ENCODE data around the gene CACNA1I.

The CACNA1I gene

DNA sequence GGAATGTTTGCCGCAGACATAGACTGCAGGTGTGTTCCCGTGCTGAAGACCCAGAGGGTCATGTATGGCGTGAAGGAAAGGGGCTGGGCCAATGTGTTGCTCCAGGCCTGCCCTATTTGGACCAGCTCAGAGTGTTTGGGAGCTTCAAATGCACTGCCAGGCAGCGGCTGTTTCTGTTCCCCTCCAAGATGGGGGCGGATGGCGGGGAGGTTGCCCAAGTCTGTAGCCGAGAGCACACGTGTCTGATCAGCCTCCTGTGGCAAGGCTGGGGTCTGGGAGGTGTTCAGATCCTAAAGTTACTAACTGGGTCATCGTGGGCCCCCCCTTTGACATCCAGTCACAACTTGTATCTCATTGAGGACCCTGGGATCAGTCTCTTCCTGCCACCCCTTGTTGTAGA is 45.5 kb downstream of the CACNA1I start:
- Histone ChIP-seq H2BK15ac (replicated peaks; ENCODE audit: low read depth) (no peak overlapping the region), H3K79me1 (ENCODE audit: low read length) (no peaks in the 10 kb centered on the region), H3K4ac (ENCODE audit: low read depth, low read length) (no peak overlapping the region), H2AK5ac (ENCODE audit: low read length) (no peak overlapping the region), H3K9ac (ENCODE audit: low read length) (no peak overlapping the region), H3K18ac (ENCODE audit: low read length) (no peak overlapping the region), H3K27me3 (ENCODE audit: insufficient read depth, low read length, poor library complexity) (no peaks in the 10 kb centered on the region), H3K79me2 (ENCODE audit: control insufficient read depth, insufficient read depth, low read length) (no peaks in the 10 kb centered on the region), H4K5ac (ENCODE audit: low read length) (no peak overlapping the region), H3K56ac (ENCODE audit: low read length) (no peak overlapping the region), H2BK120ac (ENCODE audit: low read depth, low read length) (no peak overlapping the region), H3K27ac (ENCODE audit: low read depth, low read length) (no peak overlapping the region), H4K8ac (ENCODE audit: low read depth, low read length) (no peak overlapping the region), H3K4me3 (ENCODE audit: low read length) (no peak overlapping the region), H3K4me1 (ENCODE audit: control insufficient read depth, low read depth, low read length) (no peaks in the 10 kb centered on the region), H3K36me3 (ENCODE audit: control insufficient read depth, insufficient read depth, low read length) (no peaks in the 10 kb centered on the region), H3K4me2 (ENCODE audit: low read length) (no peak overlapping the region), H3K23ac (ENCODE audit: low read length) (no peak overlapping the region), H2BK5ac (ENCODE audit: low read length) (no peak overlapping the region)
- DNase-seq, result no peak
- WGBS (ENCODE audit: extremely low coverage, insufficient coverage, low lambda C conversion rate), result no CpG with 5 or more reads among the region's 9 CpGs

DNA sequence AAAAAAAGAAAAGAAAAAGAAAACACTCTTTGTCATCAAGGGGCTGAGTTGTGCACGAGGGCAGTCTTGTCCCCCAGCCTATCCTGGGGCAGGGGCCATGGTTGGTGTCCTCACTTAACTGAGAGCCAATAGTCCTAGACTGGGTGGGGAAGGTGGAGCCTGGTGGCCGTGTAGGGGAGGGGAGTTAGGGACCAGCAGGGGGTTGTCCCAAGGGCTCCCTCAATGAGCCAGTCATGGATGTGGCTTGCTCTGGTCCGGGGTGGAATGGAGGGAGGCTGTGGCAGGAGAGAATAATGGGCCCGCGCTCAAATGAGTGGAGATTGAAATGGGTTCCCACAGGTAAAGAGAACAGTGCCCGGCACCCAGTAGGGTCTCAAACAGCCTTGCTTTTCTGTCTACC is 46.2 kb downstream of the CACNA1I start:
- Histone ChIP-seq H3K4me3 (ENCODE audit: low read length) (no peak overlapping the region), H3K79me1 (ENCODE audit: low read length) (no peaks in the 10 kb centered on the region), H3K18ac (ENCODE audit: low read length) (no peak overlapping the region), H3K79me2 (ENCODE audit: control insufficient read depth, insufficient read depth, low read length) (no peaks in the 10 kb centered on the region), H3K23ac (ENCODE audit: low read length) (no peak overlapping the region), H3K27me3 (ENCODE audit: insufficient read depth, low read length, poor library complexity) (no peaks in the 10 kb centered on the region), H3K4me2 (ENCODE audit: low read length) (no peak overlapping the region), H4K8ac (ENCODE audit: low read depth, low read length) (no peak overlapping the region), H2BK5ac (ENCODE audit: low read length) (no peak overlapping the region), H3K56ac (ENCODE audit: low read length) (no peak overlapping the region), H2AK5ac (ENCODE audit: low read length) (no peak overlapping the region), H3K27ac (ENCODE audit: low read depth, low read length) (no peak overlapping the region), H3K36me3 (ENCODE audit: control insufficient read depth, insufficient read depth, low read length) (no peaks in the 10 kb centered on the region), H3K9ac (ENCODE audit: low read length) (no peak overlapping the region), H2BK120ac (ENCODE audit: low read depth, low read length) (no peak overlapping the region), H4K5ac (ENCODE audit: low read length) (no peak overlapping the region), H3K4ac (ENCODE audit: low read depth, low read length) (no peak overlapping the region), H3K4me1 (ENCODE audit: control insufficient read depth, low read depth, low read length) (no peaks in the 10 kb centered on the region), H2BK15ac (replicated peaks; ENCODE audit: low read depth) (no peak overlapping the region)
- no peak for DNase-seq
- no CpG with 5 or more reads among the region's 6 CpGs for WGBS (ENCODE audit: extremely low coverage, insufficient coverage, low lambda C conversion rate)

DNA sequence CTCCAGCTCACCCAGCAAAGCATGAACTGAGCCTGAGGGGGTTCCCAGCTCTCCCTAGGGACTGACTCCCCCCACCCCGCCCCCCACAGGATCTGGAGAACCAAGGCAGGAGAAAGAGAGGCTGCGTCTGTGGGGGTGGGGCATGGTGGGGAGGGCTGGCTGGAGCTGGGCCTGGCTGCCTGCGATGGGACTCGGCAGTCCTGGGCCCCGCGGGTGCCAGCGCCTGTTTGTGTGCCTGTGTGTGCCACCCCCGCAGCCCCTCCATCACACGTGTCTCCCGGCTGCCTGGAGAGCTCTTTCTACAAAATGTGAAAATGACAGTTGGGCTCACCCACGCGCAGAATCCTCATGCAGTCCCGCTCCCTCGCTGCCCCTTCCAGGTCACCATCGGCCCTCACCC is 46.8 kb downstream of the CACNA1I start:
- no CpG with 5 or more reads among the region's 15 CpGs for WGBS (ENCODE audit: extremely low coverage, insufficient coverage, low lambda C conversion rate)
- H3K4me1 ChIP-seq (ENCODE audit: control insufficient read depth, low read depth, low read length), result no peaks in the 10 kb centered on the region
- no peak overlapping the region for H3K9ac ChIP-seq (ENCODE audit: low read length)
- no peaks in the 10 kb centered on the region for H3K79me2 ChIP-seq (ENCODE audit: control insufficient read depth, insufficient read depth, low read length)
- H3K36me3 ChIP-seq (ENCODE audit: control insufficient read depth, insufficient read depth, low read length), result no peaks in the 10 kb centered on the region
- no peak overlapping the region for H3K56ac ChIP-seq (ENCODE audit: low read length)
- no peak overlapping the region for H4K8ac ChIP-seq (ENCODE audit: low read depth, low read length)
- no peak overlapping the region for H3K4ac ChIP-seq (ENCODE audit: low read depth, low read length)
- no peak overlapping the region for H3K27ac ChIP-seq (ENCODE audit: low read depth, low read length)
- H3K23ac ChIP-seq (ENCODE audit: low read length), result no peak overlapping the region
- no peak overlapping the region for H2AK5ac ChIP-seq (ENCODE audit: low read length)
- H4K5ac ChIP-seq (ENCODE audit: low read length), result no peak overlapping the region
- H3K79me1 ChIP-seq (ENCODE audit: low read length), result no peaks in the 10 kb centered on the region
- no peak overlapping the region for H2BK15ac ChIP-seq (replicated peaks; ENCODE audit: low read depth)
- H3K4me3 ChIP-seq (ENCODE audit: low read length), result no peak overlapping the region
- DNase-seq, result no peak
- H3K18ac ChIP-seq (ENCODE audit: low read length), result no peak overlapping the region
- no peaks in the 10 kb centered on the region for H3K27me3 ChIP-seq (ENCODE audit: insufficient read depth, low read length, poor library complexity)
- H2BK5ac ChIP-seq (ENCODE audit: low read length), result no peak overlapping the region
- H3K4me2 ChIP-seq (ENCODE audit: low read length), result no peak overlapping the region
- no peak overlapping the region for H2BK120ac ChIP-seq (ENCODE audit: low read depth, low read length)

DNA sequence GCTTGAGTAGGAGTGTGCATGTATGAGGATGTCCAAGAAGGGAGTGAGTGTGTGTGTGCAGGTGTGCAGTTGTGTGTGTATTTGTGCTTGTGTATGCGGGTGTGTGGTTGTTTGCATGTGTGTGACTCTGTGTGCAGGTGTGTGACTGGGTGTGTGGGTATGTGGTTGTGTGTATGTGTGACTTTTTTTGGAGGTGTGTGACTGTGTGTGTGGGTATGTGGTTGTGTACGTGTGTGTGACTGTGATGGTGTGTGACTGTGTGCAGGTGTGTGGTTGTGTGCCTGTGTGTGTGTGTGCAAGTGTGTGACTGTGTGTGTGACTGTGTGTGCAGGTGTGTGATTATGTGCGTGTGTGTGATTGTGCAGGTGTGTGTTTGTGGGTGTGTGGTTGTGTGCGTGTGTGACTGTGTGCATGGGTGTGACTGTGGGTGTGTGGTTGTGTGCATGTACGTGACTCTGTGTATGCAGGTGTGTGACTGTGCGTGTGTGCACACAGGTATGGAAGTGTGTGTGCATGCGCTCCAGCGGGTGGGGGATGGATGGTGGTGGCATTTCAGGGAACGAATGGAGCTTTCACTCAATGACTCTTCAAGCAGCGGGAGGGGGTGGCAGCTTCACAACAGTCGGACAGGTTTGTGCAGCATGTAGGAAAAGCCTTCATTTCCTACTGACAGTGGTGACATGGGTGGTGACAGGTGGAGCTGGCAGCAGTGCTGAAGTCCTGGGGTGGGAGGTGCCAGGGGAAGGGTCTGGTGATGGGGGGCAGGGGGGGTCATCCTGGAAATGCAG is 47.6 kb downstream of the CACNA1I start:
- no peak overlapping the region for H2AK5ac ChIP-seq (ENCODE audit: low read length)
- no peak overlapping the region for H3K18ac ChIP-seq (ENCODE audit: low read length)
- no peak overlapping the region for H3K4ac ChIP-seq (ENCODE audit: low read depth, low read length)
- no peak overlapping the region for H3K9ac ChIP-seq (ENCODE audit: low read length)
- no peaks in the 10 kb centered on the region for H3K4me1 ChIP-seq (ENCODE audit: control insufficient read depth, low read depth, low read length)
- no peak overlapping the region for H2BK5ac ChIP-seq (ENCODE audit: low read length)
- H4K5ac ChIP-seq (ENCODE audit: low read length), result no peak overlapping the region
- H3K4me3 ChIP-seq (ENCODE audit: low read length), result no peak overlapping the region
- no peak overlapping the region for H3K56ac ChIP-seq (ENCODE audit: low read length)
- no peak overlapping the region for H2BK15ac ChIP-seq (replicated peaks; ENCODE audit: low read depth)
- DNase-seq, result no peak
- H3K27me3 ChIP-seq (ENCODE audit: insufficient read depth, low read length, poor library complexity), result no peaks in the 10 kb centered on the region
- no peak overlapping the region for H3K27ac ChIP-seq (ENCODE audit: low read depth, low read length)
- no peak overlapping the region for H2BK120ac ChIP-seq (ENCODE audit: low read depth, low read length)
- no peak overlapping the region for H3K23ac ChIP-seq (ENCODE audit: low read length)
- H3K4me2 ChIP-seq (ENCODE audit: low read length), result no peak overlapping the region
- H3K36me3 ChIP-seq (ENCODE audit: control insufficient read depth, insufficient read depth, low read length), result no peaks in the 10 kb centered on the region
- H3K79me1 ChIP-seq (ENCODE audit: low read length), result no peaks in the 10 kb centered on the region
- no peaks in the 10 kb centered on the region for H3K79me2 ChIP-seq (ENCODE audit: control insufficient read depth, insufficient read depth, low read length)
- H4K8ac ChIP-seq (ENCODE audit: low read depth, low read length), result no peak overlapping the region
- WGBS (ENCODE audit: extremely low coverage, insufficient coverage, low lambda C conversion rate), result no CpG with 5 or more reads among the region's 11 CpGs

DNA sequence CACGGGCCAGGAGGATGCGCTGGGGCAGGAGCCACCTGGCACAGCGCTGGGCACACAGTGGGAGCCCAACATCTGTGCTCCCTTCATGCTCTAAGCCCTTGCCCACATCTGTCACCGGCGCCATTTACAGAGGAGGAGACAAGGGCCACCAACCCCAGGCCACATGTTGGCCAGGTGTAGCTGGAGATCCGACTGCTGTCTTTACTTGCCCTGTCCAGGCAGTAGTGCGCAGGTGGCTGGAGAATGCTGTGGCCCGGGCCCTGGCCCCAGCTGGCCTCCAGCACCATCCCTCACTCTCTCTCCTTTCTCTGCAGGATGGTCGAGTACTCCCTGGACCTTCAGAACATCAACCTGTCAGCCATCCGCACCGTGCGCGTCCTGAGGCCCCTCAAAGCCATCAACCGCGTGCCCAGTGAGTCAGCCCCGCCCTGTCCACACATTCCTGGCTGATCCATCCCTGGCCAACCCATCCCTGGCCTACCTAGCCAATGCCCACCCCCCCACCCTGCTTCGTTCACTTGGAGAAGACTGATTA is 48.5 kb downstream of the CACNA1I start:
- Histone ChIP-seq H2BK15ac (replicated peaks; ENCODE audit: low read depth) (no peak overlapping the region), H2AK5ac (ENCODE audit: low read length) (no peak overlapping the region), H3K79me1 (ENCODE audit: low read length) (no peaks in the 10 kb centered on the region), H3K27me3 (ENCODE audit: insufficient read depth, low read length, poor library complexity) (no peaks in the 10 kb centered on the region), H2BK5ac (ENCODE audit: low read length) (no peak overlapping the region), H3K4ac (ENCODE audit: low read depth, low read length) (no peak overlapping the region), H3K56ac (ENCODE audit: low read length) (no peak overlapping the region), H3K4me1 (ENCODE audit: control insufficient read depth, low read depth, low read length) (no peaks in the 10 kb centered on the region), H4K5ac (ENCODE audit: low read length) (no peak overlapping the region), H3K36me3 (ENCODE audit: control insufficient read depth, insufficient read depth, low read length) (no peaks in the 10 kb centered on the region), H4K8ac (ENCODE audit: low read depth, low read length) (no peak overlapping the region), H3K4me2 (ENCODE audit: low read length) (no peak overlapping the region), H3K4me3 (ENCODE audit: low read length) (no peak overlapping the region), H3K23ac (ENCODE audit: low read length) (no peak overlapping the region), H3K27ac (ENCODE audit: low read depth, low read length) (no peak overlapping the region), H3K18ac (ENCODE audit: low read length) (no peak overlapping the region), H3K79me2 (ENCODE audit: control insufficient read depth, insufficient read depth, low read length) (no peaks in the 10 kb centered on the region), H2BK120ac (ENCODE audit: low read depth, low read length) (no peak overlapping the region), H3K9ac (ENCODE audit: low read length) (no peak overlapping the region)
- DNase-seq, result no peak
- WGBS (ENCODE audit: extremely low coverage, insufficient coverage, low lambda C conversion rate), result no CpG with 5 or more reads among the region's 17 CpGs

All from mesendoderm (in vitro differentiated cells).